ENCODE results near the gene ST6GALNAC4.

Gene ST6GALNAC4

DNA sequence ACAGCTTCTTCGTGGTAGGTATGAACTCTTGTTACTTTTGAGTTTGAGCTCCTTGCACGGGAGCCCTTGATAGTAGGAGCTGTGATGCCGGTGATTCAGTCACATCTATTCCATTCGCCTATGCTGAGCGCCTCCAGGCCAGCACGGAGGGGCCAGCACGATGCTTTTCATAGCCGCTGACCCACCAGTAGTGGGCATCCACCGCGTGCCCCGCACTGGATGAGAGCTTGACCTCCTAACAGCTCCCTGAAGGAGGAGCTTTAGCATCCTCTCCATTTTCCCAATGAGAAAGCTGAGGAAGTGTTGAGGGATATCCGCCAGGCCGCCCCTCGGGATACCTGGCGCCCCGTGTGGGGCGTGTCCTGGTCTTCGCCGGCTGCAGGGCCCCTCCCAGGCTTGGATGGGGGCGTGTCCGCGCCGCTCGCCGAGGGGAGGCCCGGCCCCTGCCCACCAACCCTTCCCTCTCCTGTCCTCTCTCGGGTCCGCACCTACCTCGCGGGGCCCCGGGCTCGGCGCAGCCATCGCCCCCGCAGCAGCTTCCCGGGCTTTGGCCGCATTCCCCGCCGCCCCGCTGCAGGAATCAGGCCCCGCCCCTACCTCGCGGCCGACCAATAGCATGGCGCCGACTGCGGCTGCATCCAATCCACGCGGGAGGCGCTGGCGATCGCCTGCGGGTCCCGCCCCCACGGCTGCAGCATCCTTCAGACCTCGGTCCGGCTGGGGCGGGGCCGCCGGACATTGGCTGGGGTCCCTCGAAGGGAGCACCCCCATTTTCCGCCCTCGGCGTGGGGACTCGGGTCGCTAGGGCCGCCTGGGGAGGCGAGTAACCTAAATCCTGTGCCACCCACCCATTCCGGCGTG lies 13.6 kb upstream of the ST6GALNAC4 start, which contains the start of gene PIP5KL1:
Gene PIP5KL1 (minus strand): TSS at position 547 of the 861 bp plus-strand sequence. CDS start 25 bp downstream, at position 522.
- Histone ChIP-seq H3K27ac (no peak within 1 kb of the TSS), H3K9me3 (ENCODE audit: low read depth, low read length) (no peaks in the 10 kb centered on the region), H3K36me3 (ENCODE audit: insufficient read depth, low read length) (no peaks in the 10 kb centered on the region; the same call in 1 of the 2 replicates), H3K4me3 (peak within 1 kb of the TSS; percentile 85), H3K9ac (ENCODE audit: insufficient read length) (peak within 1 kb of the TSS; percentile 37)
- DNase-seq (ENCODE audit: low read depth, low spot score) = no peak
- TF ChIP-seq EZH2 (IDR thresholded peaks at IDR 0.05) (no peak), FOXP2 (optimal IDR thresholded peaks at IDR 0.05; ENCODE audit: control extremely low read depth, extremely low read length, insufficient read depth) (no peak), POLR2AphosphoS5 (IDR thresholded peaks at IDR 0.05; ENCODE audit: borderline replicate concordance, low read depth, low read length) (no peak; the same call in 1 of the 2 replicates)

DNA sequence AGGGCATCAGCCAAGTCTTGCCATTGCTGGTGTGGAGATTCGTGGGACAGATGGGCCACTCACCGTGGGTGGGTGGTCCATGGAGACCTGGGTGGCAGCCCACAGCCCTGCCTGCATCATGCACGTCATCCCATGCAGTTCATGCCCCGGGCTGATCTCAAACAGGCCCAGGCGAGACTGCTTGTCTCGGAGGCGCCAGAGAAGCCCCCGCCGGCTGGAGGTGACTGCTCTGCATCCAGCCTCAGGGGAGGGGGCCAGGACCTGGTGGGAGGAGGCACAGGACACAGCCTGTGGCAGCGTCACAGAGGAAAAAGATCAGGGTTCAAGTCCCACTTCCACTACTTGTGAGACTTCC lies 12.8 kb upstream of the ST6GALNAC4 start:
- Histone ChIP-seq H3K4me3 (no peak overlapping the region), H3K36me3 (ENCODE audit: insufficient read depth, low read length) (no peaks in the 10 kb centered on the region), H3K9ac (ENCODE audit: insufficient read length) (no peak overlapping the region), H3K9me3 (ENCODE audit: low read depth, low read length) (no peaks in the 10 kb centered on the region), H3K27ac (no peak overlapping the region)
- TF ChIP-seq EZH2 (IDR thresholded peaks at IDR 0.05) = no peak
- no peak for DNase-seq (ENCODE audit: low read depth, low spot score)

DNA sequence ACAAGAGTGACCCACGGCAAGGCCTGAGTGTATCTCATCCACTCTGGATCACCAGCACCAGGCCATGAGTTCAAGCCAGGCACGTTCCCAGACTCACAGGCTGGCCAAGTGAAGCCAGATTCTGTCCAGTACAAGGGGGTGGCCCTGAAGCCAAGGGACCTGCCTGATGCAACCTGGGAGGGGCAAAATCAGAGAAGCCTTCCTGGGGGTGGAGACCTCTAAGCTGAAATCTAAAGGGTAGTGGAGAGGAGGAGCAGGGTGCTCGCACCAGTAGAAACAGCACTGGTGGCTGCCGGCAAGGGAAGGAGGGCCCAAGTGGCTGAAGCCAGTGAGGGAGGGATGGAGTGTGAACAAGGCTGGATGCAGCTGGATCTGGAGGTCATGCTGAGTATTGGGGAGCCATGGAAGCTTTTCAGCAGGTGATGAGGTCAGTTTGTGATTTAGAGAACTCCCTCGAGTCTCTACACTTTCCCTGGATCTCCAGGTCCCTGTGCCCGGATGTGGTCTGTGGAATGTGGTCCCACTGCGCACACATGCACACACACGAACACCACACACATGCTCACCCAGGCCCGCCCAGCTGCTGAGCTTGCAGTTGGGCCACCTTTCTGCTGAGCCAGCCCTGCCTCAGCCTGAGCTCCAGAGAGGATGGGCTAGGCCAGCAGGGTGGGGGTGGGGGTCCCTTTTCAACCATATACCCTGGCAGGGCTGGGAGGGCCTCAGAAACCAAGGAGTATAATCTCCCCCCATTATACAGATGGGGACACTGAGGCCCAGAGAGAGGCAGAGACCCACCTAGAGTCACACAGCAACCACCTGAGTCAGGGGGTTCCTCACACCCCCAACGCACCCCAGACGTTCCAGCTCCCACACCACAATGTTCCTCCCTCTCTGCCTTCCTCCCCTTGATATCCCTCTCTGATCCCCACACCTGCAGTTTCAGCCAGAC lies 12.1 kb upstream of the ST6GALNAC4 start:
- Histone ChIP-seq H3K4me3 (no peak overlapping the region), H3K36me3 (ENCODE audit: insufficient read depth, low read length) (no peaks in the 10 kb centered on the region), H3K27ac (no peak overlapping the region), H3K9me3 (ENCODE audit: low read depth, low read length) (no peaks in the 10 kb centered on the region), H3K9ac (ENCODE audit: insufficient read length) (no peak overlapping the region)
- no peak for DNase-seq (ENCODE audit: low read depth, low spot score)
- TF ChIP-seq EZH2 (IDR thresholded peaks at IDR 0.05) (no peak), FOXP2 (optimal IDR thresholded peaks at IDR 0.05; ENCODE audit: control extremely low read depth, extremely low read length, insufficient read depth) (no peak), POLR2AphosphoS5 (IDR thresholded peaks at IDR 0.05; ENCODE audit: borderline replicate concordance, low read depth, low read length) (no peak)

DNA sequence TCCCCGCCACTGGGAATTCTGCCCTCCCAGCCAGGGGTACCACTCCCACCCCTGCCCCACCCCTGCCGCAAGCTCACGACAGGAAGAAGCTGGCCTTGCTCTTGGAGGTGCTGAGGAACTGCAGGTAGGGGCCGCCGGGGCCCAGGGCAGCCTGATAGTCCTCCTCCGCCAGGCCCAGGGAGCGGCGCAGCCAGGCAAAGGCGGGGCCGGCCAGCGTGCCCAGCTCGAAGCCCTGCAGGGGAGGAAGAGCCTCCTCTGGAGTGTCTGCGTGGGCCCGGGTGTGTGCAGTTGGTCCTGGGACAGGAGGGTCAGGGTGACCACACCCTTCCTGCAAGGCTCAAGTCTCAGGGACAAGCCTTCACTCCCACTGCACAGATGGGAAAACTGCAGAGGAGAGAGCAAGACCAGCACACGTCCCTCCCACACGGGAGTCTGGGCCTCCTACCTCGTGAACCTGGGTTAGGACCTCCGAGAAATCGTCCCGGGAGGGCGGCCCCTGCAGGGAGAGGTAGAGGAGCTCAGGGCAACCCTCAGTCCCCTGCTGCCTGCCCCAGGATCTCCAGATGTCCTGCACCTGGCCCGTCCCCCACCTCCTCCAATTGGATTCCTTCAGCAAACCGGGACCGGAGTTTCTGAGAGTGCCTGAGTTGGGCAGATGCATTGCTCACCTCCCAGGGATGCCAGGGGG lies 11.3 kb upstream of the ST6GALNAC4 start:
- DNase-seq (ENCODE audit: low read depth, low spot score) = no peak
- H3K27ac ChIP-seq = no peak overlapping the region
- H3K4me3 ChIP-seq = no peak overlapping the region
- H3K9ac ChIP-seq (ENCODE audit: insufficient read length) = no peak overlapping the region
- TF ChIP-seq FOXP2 (optimal IDR thresholded peaks at IDR 0.05; ENCODE audit: control extremely low read depth, extremely low read length, insufficient read depth) (no peak), POLR2AphosphoS5 (IDR thresholded peaks at IDR 0.05; ENCODE audit: borderline replicate concordance, low read depth, low read length) (no peak), EZH2 (IDR thresholded peaks at IDR 0.05) (no peak)
- H3K9me3 ChIP-seq (ENCODE audit: low read depth, low read length) = no peaks in the 10 kb centered on the region
- no peaks in the 10 kb centered on the region for H3K36me3 ChIP-seq (ENCODE audit: insufficient read depth, low read length)

DNA sequence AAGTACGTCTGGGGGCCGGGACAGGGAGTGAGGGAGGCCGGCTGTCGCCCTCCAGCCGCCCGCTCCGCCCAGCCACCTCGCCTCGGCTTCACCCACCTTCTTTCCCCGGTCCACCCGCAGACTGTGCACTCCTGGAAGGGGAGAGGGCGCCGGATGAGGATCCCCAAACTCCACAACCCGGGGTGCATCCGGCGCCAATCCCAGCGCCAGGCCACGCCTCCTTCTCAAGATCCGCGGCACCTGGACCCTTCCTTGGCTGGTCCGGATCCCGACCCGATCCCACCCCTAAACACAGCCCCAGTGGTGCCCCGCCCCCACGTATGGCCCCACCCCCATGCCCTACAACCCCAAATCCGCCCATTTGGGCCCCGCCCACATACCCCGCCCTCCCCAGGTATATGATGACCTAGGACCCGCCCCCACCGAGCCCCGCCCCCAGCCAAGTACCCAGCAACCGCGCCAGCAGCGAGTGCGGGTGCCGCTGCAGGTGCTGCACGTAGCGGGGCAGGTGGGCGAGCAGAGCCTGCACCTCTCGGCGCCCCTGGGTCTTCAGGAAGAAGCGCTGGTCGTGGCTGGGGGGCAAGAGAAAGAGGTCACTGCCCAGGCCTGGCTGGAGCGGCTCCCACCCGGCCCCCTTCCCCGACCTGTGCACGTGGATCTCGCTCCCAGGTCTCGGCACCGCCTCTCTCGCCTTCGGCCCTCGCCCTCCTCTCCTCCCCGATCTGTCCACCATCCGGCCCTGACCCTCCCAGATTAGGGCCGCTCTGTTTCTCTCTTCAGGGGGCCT lies 10.6 kb upstream of the ST6GALNAC4 start:
- H3K36me3 ChIP-seq (ENCODE audit: insufficient read depth, low read length) = no peaks in the 10 kb centered on the region
- H3K9me3 ChIP-seq (ENCODE audit: low read depth, low read length) = no peaks in the 10 kb centered on the region
- H3K4me3 ChIP-seq = 0 out of 2 replicates have a peak overlapping the region, but pooled peaks have one; percentile 9
- no peak overlapping the region for H3K9ac ChIP-seq (ENCODE audit: insufficient read length)
- DNase-seq (ENCODE audit: low read depth, low spot score) = no peak
- H3K27ac ChIP-seq = no peak overlapping the region
- no peak for TF ChIP-seq FOXP2 (optimal IDR thresholded peaks at IDR 0.05; ENCODE audit: control extremely low read depth, extremely low read length, insufficient read depth)
- TF ChIP-seq POLR2AphosphoS5 (IDR thresholded peaks at IDR 0.05; ENCODE audit: borderline replicate concordance, low read depth, low read length) = no peak
- no peak for TF ChIP-seq EZH2 (IDR thresholded peaks at IDR 0.05)

DNA sequence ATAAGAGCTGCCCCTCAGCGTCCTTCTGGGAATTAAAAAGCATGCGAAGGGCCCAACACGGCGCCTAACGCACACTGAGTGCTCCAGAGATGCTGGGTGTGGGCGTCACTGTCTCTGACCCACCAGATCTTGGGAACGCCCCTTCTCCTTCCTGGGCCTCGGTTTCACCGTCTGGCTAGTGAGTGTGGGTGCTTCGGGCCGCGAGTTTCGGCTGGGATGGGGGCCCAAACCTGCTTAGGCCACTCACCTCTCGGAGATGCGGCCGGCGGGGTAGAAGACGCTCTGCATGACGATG lies 10.0 kb upstream of the ST6GALNAC4 start:
- H3K4me3 ChIP-seq = 0 out of 2 replicates have a peak overlapping the region, but pooled peaks have one; percentile 9
- no peak overlapping the region for H3K27ac ChIP-seq
- H3K36me3 ChIP-seq (ENCODE audit: insufficient read depth, low read length) = no peaks in the 10 kb centered on the region
- no peak for DNase-seq (ENCODE audit: low read depth, low spot score)
- H3K9me3 ChIP-seq (ENCODE audit: low read depth, low read length) = no peaks in the 10 kb centered on the region
- no peak overlapping the region for H3K9ac ChIP-seq (ENCODE audit: insufficient read length)
- no peak for TF ChIP-seq EZH2 (IDR thresholded peaks at IDR 0.05)
- TF ChIP-seq FOXP2 (optimal IDR thresholded peaks at IDR 0.05; ENCODE audit: control extremely low read depth, extremely low read length, insufficient read depth) = no peak
- TF ChIP-seq POLR2AphosphoS5 (IDR thresholded peaks at IDR 0.05; ENCODE audit: borderline replicate concordance, low read depth, low read length) = no peak

DNA sequence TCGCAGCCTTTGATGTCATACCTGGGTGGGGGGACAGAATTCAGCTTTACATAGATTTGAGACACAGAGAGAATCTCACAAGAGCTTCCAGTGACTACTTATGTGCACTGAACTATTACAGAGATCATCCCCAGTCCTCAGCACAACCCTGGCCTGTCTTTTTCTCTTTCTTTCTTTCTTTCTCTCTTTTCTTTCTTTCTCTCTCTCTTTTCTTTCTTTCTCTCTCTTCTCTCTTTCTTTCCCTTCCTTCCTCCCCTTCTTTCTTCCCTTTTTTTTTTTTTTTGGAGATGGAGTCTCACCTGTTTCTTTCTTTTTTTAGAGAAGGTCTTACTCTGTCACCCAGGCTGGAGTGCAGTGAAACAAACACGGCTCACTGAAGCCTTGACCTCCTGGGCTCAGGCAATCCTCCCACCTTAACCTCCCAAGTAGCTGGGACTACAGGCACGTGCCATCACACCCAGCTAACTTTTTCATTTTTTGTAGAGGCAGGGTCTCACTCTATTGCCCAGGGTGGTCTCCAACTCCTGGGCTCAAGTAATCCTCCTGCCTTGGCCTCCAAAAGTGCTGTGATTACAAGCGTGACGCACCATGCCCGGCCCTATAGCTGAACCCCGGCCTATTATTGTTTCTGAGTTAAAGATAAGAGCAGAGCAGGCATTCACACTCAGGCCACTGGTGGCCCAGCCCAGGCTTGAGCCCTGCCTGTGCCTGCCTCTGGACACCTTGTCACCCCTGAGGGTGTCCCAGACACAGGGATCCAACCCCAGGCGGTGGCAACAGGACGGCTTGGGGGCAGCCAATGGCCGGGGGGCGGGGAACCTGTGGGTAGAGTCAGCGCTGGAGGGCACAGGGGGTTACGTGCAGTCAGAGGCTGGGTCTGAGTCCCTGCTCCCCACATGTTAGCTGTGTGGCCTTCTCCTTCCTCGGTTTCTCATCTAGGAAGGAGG lies 9.4 kb upstream of the ST6GALNAC4 start:
- H3K9me3 ChIP-seq (ENCODE audit: low read depth, low read length) = no peaks in the 10 kb centered on the region
- no peak for DNase-seq (ENCODE audit: low read depth, low spot score)
- H3K36me3 ChIP-seq (ENCODE audit: insufficient read depth, low read length) = no peaks in the 10 kb centered on the region
- no peak overlapping the region for H3K9ac ChIP-seq (ENCODE audit: insufficient read length)
- no peak overlapping the region for H3K27ac ChIP-seq
- no peak overlapping the region for H3K4me3 ChIP-seq
- TF ChIP-seq EZH2 (IDR thresholded peaks at IDR 0.05) = no peak
- TF ChIP-seq POLR2AphosphoS5 (IDR thresholded peaks at IDR 0.05; ENCODE audit: borderline replicate concordance, low read depth, low read length) = no peak
- TF ChIP-seq FOXP2 (optimal IDR thresholded peaks at IDR 0.05; ENCODE audit: control extremely low read depth, extremely low read length, insufficient read depth) = no peak

All from SK-N-MC (cell line).